Calu3 (cell line): ENCODE results near the gene ZDHHC11B. TPM values are rescaled to one million over a fixed set of nuclear protein-coding genes. Genes with fewer than 3 reads are reported as not detected.

Source experiments
- BruUV-seq: library from RNA; stranded (reverse); fragments of 400-500 nt; replicated peaks from 2 replicates; lab custom pipeline; 2021; lab: Mats Ljungman, UMichigan
- CTCF ChIA-PET: fragments of 300-600 bp; sonication (Branson Sonifier 250); formaldehyde crosslinking; loops from one replicate; lab custom pipeline; 2022; ENCODE audit warnings: antibody characterized with exemption; lab: Charles Lee
- DNase-seq: peaks from one replicate; pipeline ENCODE4 v3.0.0; 2022
- H3K27ac Mint-ChIP-seq: one replicate; pipeline ENCODE4 v1.8.0; 2022; ENCODE audit warnings: mixed read lengths; ENCODE audit not compliant: unreplicated experiment
- H3K27me3 Mint-ChIP-seq: one replicate; pipeline ENCODE4 v1.8.0; 2022; ENCODE audit warnings: mixed read lengths; ENCODE audit not compliant: unreplicated experiment
- H3K36me3 Mint-ChIP-seq: one replicate; pipeline ENCODE4 v1.8.0; 2022; ENCODE audit warnings: mild to moderate bottlenecking, moderate library complexity, mixed read lengths; ENCODE audit not compliant: insufficient read depth, unreplicated experiment
- H3K4me1 Mint-ChIP-seq: one replicate; pipeline ENCODE4 v1.8.0; 2022; ENCODE audit warnings: mild to moderate bottlenecking, low read depth, mixed read lengths; ENCODE audit not compliant: unreplicated experiment
- H3K4me3 Mint-ChIP-seq: one replicate; pipeline ENCODE4 v1.8.0; 2022; ENCODE audit warnings: mild to moderate bottlenecking, low read depth, moderate library complexity, mixed read lengths; ENCODE audit not compliant: unreplicated experiment
- H3K9me3 Mint-ChIP-seq: one replicate; pipeline ENCODE4 v1.8.0; 2022; ENCODE audit warnings: low read depth, mixed read lengths; ENCODE audit not compliant: unreplicated experiment
- intact Hi-C: fragments of 100-400 bp; cut with micrococcal nuclease; formaldehyde crosslinking; loops from one replicate; pipeline ENCODE4 v1.10.0; 2022; ENCODE audit not compliant: unreplicated experiment
- total RNA-seq: library from RNA; stranded (reverse); gene quantifications from 2 replicates; pipeline ENCODE4 v1.2.3, GENCODE V29; 2022
- TF ChIP-seq, protein P1 (sequence below): fragments of 200-600 bp; IDR thresholded peaks from one replicate; pipeline ENCODE4 v1.8.0; 2022; ENCODE audit warnings: antibody characterized with exemption; ENCODE audit not compliant: unreplicated experiment

The ZDHHC11B gene
- total RNA-seq, 1 experiment from 2014 or later = 3.0 TPM

DNA sequence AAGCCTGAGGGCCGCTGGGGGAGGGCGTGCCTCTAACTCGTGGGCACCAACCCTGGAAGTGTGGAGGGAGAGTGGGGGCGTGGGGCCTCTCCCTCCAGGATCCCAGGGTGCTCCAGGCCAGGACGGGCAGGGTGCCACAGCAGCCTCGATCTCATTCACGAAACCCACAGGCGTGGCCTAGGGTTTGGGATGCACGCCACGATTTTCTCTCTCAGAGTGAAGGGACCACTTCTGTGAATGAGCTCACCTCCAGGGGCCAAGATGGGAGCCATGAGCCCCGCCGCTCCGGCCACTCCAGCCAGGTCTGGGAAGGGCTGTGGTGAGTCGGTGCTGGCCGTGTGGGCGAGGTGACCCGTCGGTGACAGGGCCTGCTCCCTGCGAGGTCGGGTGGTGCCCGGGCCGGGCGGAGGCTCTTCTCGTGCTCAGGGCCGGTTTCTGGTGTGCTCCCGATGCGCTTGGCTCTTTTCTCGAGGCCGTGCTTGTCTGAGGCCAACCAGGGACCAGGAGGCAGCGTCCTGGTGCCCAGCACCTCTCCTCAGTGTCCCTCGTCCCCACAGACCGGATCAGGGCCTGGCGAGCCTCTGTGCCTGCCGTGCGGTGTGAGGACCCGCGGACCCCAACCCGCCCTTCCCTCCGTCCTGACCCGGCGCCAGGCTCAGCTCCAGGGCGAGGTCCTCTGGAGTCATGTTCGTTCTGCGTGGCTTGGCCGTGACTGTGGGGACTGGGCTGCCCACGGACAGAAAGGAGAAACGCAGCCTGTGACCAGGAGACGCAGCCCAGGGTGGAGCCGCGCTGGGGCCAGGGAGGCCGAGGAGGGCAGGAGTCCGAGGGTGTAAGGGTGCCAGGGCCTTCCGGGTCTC lies 122.4 kb downstream of the ZDHHC11B start:
- intact Hi-C loops = no loop called here
- H3K4me3 Mint-ChIP-seq = no peak overlapping the region
- peaks cover 8% of the 10 kb centered on the region for H3K4me1 Mint-ChIP-seq
- CTCF ChIA-PET = no interaction called here
- peaks cover 56% of the 10 kb centered on the region for H3K36me3 Mint-ChIP-seq
- H3K27ac Mint-ChIP-seq = no peak overlapping the region
- no TSS peak for BruUV-seq
- TF ChIP-seq, protein P1, sequence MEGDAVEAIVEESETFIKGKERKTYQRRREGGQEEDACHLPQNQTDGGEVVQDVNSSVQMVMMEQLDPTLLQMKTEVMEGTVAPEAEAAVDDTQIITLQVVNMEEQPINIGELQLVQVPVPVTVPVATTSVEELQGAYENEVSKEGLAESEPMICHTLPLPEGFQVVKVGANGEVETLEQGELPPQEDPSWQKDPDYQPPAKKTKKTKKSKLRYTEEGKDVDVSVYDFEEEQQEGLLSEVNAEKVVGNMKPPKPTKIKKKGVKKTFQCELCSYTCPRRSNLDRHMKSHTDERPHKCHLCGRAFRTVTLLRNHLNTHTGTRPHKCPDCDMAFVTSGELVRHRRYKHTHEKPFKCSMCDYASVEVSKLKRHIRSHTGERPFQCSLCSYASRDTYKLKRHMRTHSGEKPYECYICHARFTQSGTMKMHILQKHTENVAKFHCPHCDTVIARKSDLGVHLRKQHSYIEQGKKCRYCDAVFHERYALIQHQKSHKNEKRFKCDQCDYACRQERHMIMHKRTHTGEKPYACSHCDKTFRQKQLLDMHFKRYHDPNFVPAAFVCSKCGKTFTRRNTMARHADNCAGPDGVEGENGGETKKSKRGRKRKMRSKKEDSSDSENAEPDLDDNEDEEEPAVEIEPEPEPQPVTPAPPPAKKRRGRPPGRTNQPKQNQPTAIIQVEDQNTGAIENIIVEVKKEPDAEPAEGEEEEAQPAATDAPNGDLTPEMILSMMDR = no peak
- no peak for DNase-seq
- H3K9me3 Mint-ChIP-seq = no peaks in the 10 kb centered on the region
- H3K27me3 Mint-ChIP-seq = no peaks in the 10 kb centered on the region

DNA sequence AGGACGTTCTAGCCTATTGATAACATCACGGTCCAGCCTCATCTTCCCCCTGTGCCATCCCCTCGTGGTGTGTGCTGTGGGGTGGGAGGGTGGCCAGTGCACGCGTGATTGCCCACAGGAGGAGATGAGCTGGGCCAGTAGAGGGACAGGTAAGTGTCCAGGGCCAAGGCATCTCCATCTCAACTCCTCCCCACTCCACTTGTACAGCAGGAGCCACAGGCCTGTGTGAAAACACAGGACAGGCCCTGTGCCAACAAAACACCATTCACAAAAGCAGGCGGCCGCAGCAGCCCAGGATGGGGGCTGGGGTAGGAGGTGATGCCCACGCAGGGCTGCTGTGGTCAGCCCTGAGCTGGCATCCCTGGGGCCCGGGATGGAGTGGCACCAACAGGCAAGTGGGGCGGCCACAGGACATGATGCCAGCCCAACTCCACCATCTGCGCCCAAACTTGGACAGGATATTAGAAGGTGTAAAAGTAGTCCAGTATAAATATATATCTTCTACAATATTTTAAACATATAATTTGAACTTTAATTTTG lies 124.0 kb downstream of the ZDHHC11B start:
- Mint-ChIP-seq H3K4me3 (no peak overlapping the region), H3K4me1 (peaks cover 8% of the 10 kb centered on the region), H3K27ac (no peak overlapping the region), H3K9me3 (no peaks in the 10 kb centered on the region), H3K27me3 (no peaks in the 10 kb centered on the region), H3K36me3 (peaks cover 62% of the 10 kb centered on the region)
- DNase-seq = no peak
- TF ChIP-seq, protein P1 = no peak
- no TSS peak for BruUV-seq
- intact Hi-C loops = no loop called here
- CTCF ChIA-PET = no interaction called here

Other genes with a start within 250 kb of the ZDHHC11B start
- gene CEP72, start 172.4 kb downstream of the ZDHHC11B start, total RNA-seq = 53.7 and 56.5 TPM in 2 replicates
- 0.38 and 0.51 TPM in 2 replicates for gene TPPP, start 91.4 kb downstream of the ZDHHC11B start, total RNA-seq
- gene ZDHHC11, start 66.3 kb upstream of the ZDHHC11B start, total RNA-seq = 53.7 and 60.8 TPM in 2 replicates
- 62.8 and 64.1 TPM in 2 replicates for gene BRD9, start 108.1 kb upstream of the ZDHHC11B start, total RNA-seq
- gene TRIP13, start 108.2 kb upstream of the ZDHHC11B start, total RNA-seq = 25.8 and 29.9 TPM in 2 replicates
- 0.47 and 0.93 TPM in 2 replicates for gene NKD2, start 224.1 kb upstream of the ZDHHC11B start, total RNA-seq